K562 (cell line): ENCODE data around the gene KCTD16. TPM values are rescaled to one million over a fixed set of nuclear protein-coding genes. Genes with fewer than 3 reads are reported as not detected.

Source experiments
- ATAC-seq: fragments of 200-7000 bp; cut with Tn5 transposase; 3 replicates; pipeline ENCODE4 v1.9.1; 2020; ENCODE audit warnings: moderate library complexity
- BruUV-seq: library from RNA; stranded (reverse); fragments of 400-500 nt; replicated peaks from 2 replicates; lab custom pipeline; 2021; lab: Mats Ljungman, UMichigan
- CTCF ChIA-PET: fragments of 300-600 bp; formaldehyde crosslinking; extraction: SDS; loops from one replicate; lab custom pipeline; 2021; ENCODE audit warnings: low intra/inter-chr PET ratio; lab: Yijun Ruan, JAX
- POLR2A ChIA-PET: fragments of 300-600, 350-650 bp; sonication (Branson Sonifier 250); formaldehyde crosslinking; extraction: SDS; loops from one replicate; lab custom pipeline; 2021; ENCODE audit warnings: antibody characterized with exemption, inconsistent platforms; lab: Yijun Ruan, JAX
- DNase-seq, 4 experiments: peaks; one replicate each; pipeline versions ENCODE4 v3.0.0 to v3.0.0-alpha.2; 2011 to 2018; ENCODE audit warnings: low spot score in 3 of 4, mixed read lengths in 3 of 4; ENCODE audit errors: extremely low read depth in 1 of 4
- FAIRE-seq: peaks from 2 replicates; lab custom pipeline; 2011; peaks lifted over from hg19 to GRCh38; lab: Jason Lieb, UNC
- H2AFZ ChIP-seq: 2 replicates; pipeline ENCODE4 v1.6.0; 2011; ENCODE audit warnings: low read depth, low read length, control low read depth, inconsistent platforms
- H3K27ac ChIP-seq: fragments of 200-600 bp; 3 replicates; pipeline ENCODE4 v1.8.0; 2011; ENCODE audit warnings: low read depth, mild to moderate bottlenecking, control low read depth, inconsistent platforms, low read length, moderate library complexity, mixed read lengths; ENCODE audit errors: extremely low read depth
- H3K27me3 ChIP-seq, 2 experiments: fragments of 300-600 bp in 1 of 2; 2 replicates in 1 of 2; 3 replicates in 1 of 2; pipeline versions ENCODE4 v1.6.0 to v1.8.0; 2011; ENCODE audit warnings: inconsistent platforms in 2 of 2, low read length in 2 of 2, mild to moderate bottlenecking in 1 of 2, mixed read lengths in 1 of 2, moderate library complexity in 1 of 2; ENCODE audit not compliant: control insufficient read depth in 2 of 2, insufficient read depth in 2 of 2
- H3K36me3 ChIP-seq: fragments of 300-600 bp; 3 replicates; pipeline ENCODE4 v1.8.0; 2011; ENCODE audit warnings: mild to moderate bottlenecking, low read length, inconsistent platforms; ENCODE audit not compliant: control insufficient read depth, insufficient read depth
- H3K4me1 ChIP-seq, 2 experiments: fragments of 200-600 bp in 1 of 2; replicated peaks in 1 of 2; 2 replicates in 1 of 2; 3 replicates in 1 of 2; pipeline versions ENCODE4 v1.5.1 to v1.8.0; 2011; ENCODE audit warnings: inconsistent platforms in 2 of 2, low read length in 2 of 2, mild to moderate bottlenecking in 1 of 2, mixed read lengths in 1 of 2, moderate library complexity in 1 of 2; ENCODE audit not compliant: control insufficient read depth in 2 of 2, insufficient read depth in 2 of 2
- H3K4me2 ChIP-seq: 2 replicates; pipeline ENCODE4 v1.6.1; 2011; ENCODE audit warnings: low read length, control low read depth, inconsistent platforms, mixed read lengths; ENCODE audit not compliant: insufficient read depth
- H3K4me3 ChIP-seq: fragments of 200-600 bp; sonication (generic), shearing (Covaris generic); 2 replicates; pipeline ENCODE4 v1.5.1; 2016; ENCODE audit warnings: control low read depth, inconsistent platforms
- H3K79me2 ChIP-seq: fragments of 200-600 bp; 3 replicates; pipeline ENCODE4 v1.8.0; 2011; ENCODE audit warnings: low read length, inconsistent platforms; ENCODE audit not compliant: control insufficient read depth, insufficient read depth
- H3K9ac ChIP-seq, 2 experiments: 2 replicates each; pipeline versions ENCODE4 v1.6.0 to v1.6.1; 2011; ENCODE audit warnings: low read depth in 2 of 2, low read length in 2 of 2, control low read depth in 1 of 2, inconsistent platforms in 1 of 2, mild to moderate bottlenecking in 1 of 2, mixed read lengths in 1 of 2; ENCODE audit not compliant: insufficient read depth in 1 of 2
- H3K9me1 ChIP-seq: one replicate; pipeline ENCODE4 v1.6.0; 2011; ENCODE audit warnings: inconsistent platforms, mild to moderate bottlenecking, low read length, moderate library complexity; ENCODE audit not compliant: control insufficient read depth, insufficient read depth
- H3K9me3 ChIP-seq: replicated peaks from 2 replicates; pipeline ENCODE4 v1.5.1; 2011; ENCODE audit warnings: low read depth, low read length, inconsistent platforms; ENCODE audit not compliant: control insufficient read depth, insufficient read depth
- H4K20me1 ChIP-seq: replicated peaks from 2 replicates; pipeline ENCODE4 v1.6.1; 2011; ENCODE audit warnings: low read length, inconsistent platforms, mixed read lengths; ENCODE audit not compliant: control insufficient read depth, insufficient read depth
- ADNP ChIP-seq: fragments of 200-800 bp; sonication (Bioruptor generic); IDR thresholded peaks from 2 replicates; pipeline ENCODE4 v1.6.1; 2016; ENCODE audit warnings: missing genetic modification characterization, missing compliant biosample characterization
- C11orf30 ChIP-seq: fragments of 450-650 bp; IDR thresholded peaks from 2 replicates; pipeline ENCODE4 v1.6.1; 2016; ENCODE audit warnings: low read depth, mild to moderate bottlenecking
- ETV5 ChIP-seq: sonication (generic); formaldehyde crosslinking; IDR thresholded peaks from 2 replicates; pipeline ENCODE4 v1.4.0; 2020; ENCODE audit warnings: low read depth, mild to moderate bottlenecking, missing genetic modification reagents
- FUS ChIP-seq: fragments of 200-400 bp; formaldehyde crosslinking; optimal IDR thresholded peaks from 2 replicates; pipeline ENCODE3; 2017; ENCODE audit warnings: low read depth, low read length
- MAFG ChIP-seq: fragments of 450-650 bp; conservative IDR thresholded peaks from 2 replicates; pipeline ENCODE4 v1.6.1; 2016; ENCODE audit warnings: missing genetic modification characterization, missing compliant biosample characterization
- NFRKB ChIP-seq: fragments of 450-650 bp; IDR thresholded peaks from 2 replicates; pipeline ENCODE4 v1.6.1; 2016; ENCODE audit warnings: low read depth
- PREB ChIP-seq: sonication (generic); formaldehyde crosslinking; IDR thresholded peaks from 2 replicates; pipeline ENCODE4 v1.8.1; 2023; ENCODE audit warnings: mild to moderate bottlenecking, missing genetic modification reagents
- SETDB1 ChIP-seq: IDR thresholded peaks from one replicate; pipeline ENCODE4 v1.6.1; 2012; ENCODE audit warnings: low read length, control low read depth, inconsistent platforms
- ZC3H8 ChIP-seq: fragments of 450-650 bp; IDR thresholded peaks from 2 replicates; pipeline ENCODE4 v1.6.1; 2017
- ZNF316 ChIP-seq: fragments of 450-650 bp; IDR thresholded peaks from 2 replicates; pipeline ENCODE4 v1.6.1; 2016
- WGBS: fragments of 100-300 bp; shearing (Covaris generic); methylation state at CpG from one replicate; pipeline ENCODE4 v1.1.6; 2016; ENCODE audit warnings: low coverage, mixed read lengths; ENCODE audit not compliant: insufficient coverage; ENCODE audit errors: missing lambda C conversion rate; 5-methylcytosine and 5-hydroxymethylcytosine counted together
- in situ Hi-C: fragments of 300-500 bp; cut with MboI; formaldehyde crosslinking; loops from 4 replicates; pipeline ENCODE4 v1.15.0; 2018; ENCODE audit warnings: inconsistent platforms, mixed read lengths
- intact Hi-C: fragments of 100-400 bp; cut with micrococcal nuclease; formaldehyde crosslinking; loops from 2 replicates; pipeline ENCODE4 v1.14.2; 2022
- polyA plus RNA-seq, 8 experiments: library from polyadenylated mRNA; depleted of rRNA in 4 of 8; stranded (reverse) in 5 of 8; unstranded in 3 of 8; fragments of >200 nt; fragmentation: Nextera tagmentation in 2 of 8; fragmentation: Illumina TruSeq in 1 of 8; extraction: Ambion mirVana in 2 of 8; extraction: Trizol in 1 of 8; gene quantifications; 2 replicates each; pipeline versions ENCODE4 v1.2.1 to v1.2.3, GENCODE V29; 2011 to 2014; ENCODE audit warnings: inconsistent platforms in 1 of 8, missing spikeins in 1 of 8
- total RNA-seq, 7 experiments: library from RNA; depleted of rRNA in 6 of 7; stranded (reverse); fragments of >200 nt in 6 of 7; fragmentation: Illumina TruSeq in 2 of 7; extraction: Trizol in 2 of 7; gene quantifications; 2 replicates each; pipeline versions ENCODE4 v1.2.1 to v1.2.3, GENCODE V29; 2011 to 2021; ENCODE audit warnings: low replicate concordance in 1 of 7

KCTD16 gene
- total and polyA plus RNA-seq, 9 of the 15 experiments (the other 6 are each of a cell fraction or from before 2014, with no cell fraction given) = 0.04 TPM; not detected in 8

GRCh38 chr5:144142824-144143162 is 27.9 kb upstream of the KCTD16 start:
- intact Hi-C loops (loop anchor here (10.0 kb wide), 1 partner anchor 1128 kb away; no protein-coding TSS in a partner anchor), in situ Hi-C loops (no loop called here)
- Histone ChIP-seq H3K9me1 (no peaks in the 10 kb centered on the region), H3K4me2 (no peak overlapping the region), H3K36me3 (no peaks in the 10 kb centered on the region), H3K9ac (no peak overlapping the region), H2AFZ (no peak overlapping the region), H3K79me2 (no peaks in the 10 kb centered on the region), H3K4me3 (no peak overlapping the region), H3K27ac (no peak overlapping the region), H3K9me3 (no peaks in the 10 kb centered on the region), H3K4me1 (no peaks in the 10 kb centered on the region), H3K27me3 (no peaks in the 10 kb centered on the region; a peak in 1 of 5 replicates), H4K20me1 (no peaks in the 10 kb centered on the region)
- TF ChIP-seq NFRKB (no peak), ADNP (tag) (no peak), FUS (no peak), ZC3H8 (no peak), ETV5 (no peak), SETDB1 (no peak)
- no peak for DNase-seq
- no peak for ATAC-seq
- ChIA-PET CTCF (no interaction called here), POLR2A (no interaction called here)
- 0% methylated on average over 1 of the region's 1 CpG for WGBS
- BruUV-seq = no TSS peak
- FAIRE-seq = no peak

DNA sequence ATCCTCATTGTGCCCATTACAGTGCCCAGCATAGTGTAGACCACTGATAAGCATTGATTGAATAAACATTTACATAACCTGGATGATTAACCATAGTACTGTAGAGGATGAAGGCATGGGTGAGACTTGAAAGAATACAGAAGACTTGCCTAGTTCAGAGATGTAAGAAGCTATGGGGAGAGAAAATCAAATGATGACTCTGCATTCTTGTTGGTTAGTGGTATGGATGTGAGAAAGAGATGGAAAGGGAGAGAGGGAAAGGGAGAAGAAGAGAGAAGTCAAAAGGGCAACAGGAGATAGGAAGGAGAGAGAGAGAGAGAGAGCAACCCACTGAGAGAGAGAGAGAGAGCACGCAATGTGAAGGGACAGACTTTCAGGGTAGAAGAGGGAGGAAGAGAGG is 27.0 kb upstream of the KCTD16 start:
- Histone ChIP-seq H3K4me2 (no peak overlapping the region), H4K20me1 (no peaks in the 10 kb centered on the region), H3K9me3 (no peaks in the 10 kb centered on the region), H3K4me1 (no peaks in the 10 kb centered on the region), H3K9me1 (no peaks in the 10 kb centered on the region), H3K79me2 (no peaks in the 10 kb centered on the region), H3K36me3 (no peaks in the 10 kb centered on the region), H2AFZ (no peak overlapping the region), H3K27me3 (no peaks in the 10 kb centered on the region), H3K9ac (no peak overlapping the region), H3K27ac (no peak overlapping the region), H3K4me3 (no peak overlapping the region)
- no peak for FAIRE-seq
- in situ Hi-C loops (no loop called here), intact Hi-C loops (loop anchor here (10.0 kb wide), 1 partner anchor 1129 kb away; no protein-coding TSS in a partner anchor)
- TF ChIP-seq MAFG (tag) (peak; percentile 21; the same call in 1 of the 2 replicates), ZNF316 (peak; percentile 74), C11orf30 (peak; percentile 42), PREB (no peak)
- BruUV-seq = no TSS peak
- no peak for DNase-seq
- POLR2A ChIA-PET = interaction anchor here (0.6 kb wide), 1 partner anchor 9 kb away, joined by 3 read pairs; no protein-coding TSS in a partner anchor
- no peak for ATAC-seq
- 0% methylated on average over 1 of the region's 1 CpG for WGBS
- CTCF ChIA-PET = no interaction called here
